Loucy (cell line): ENCODE data around the gene ERG28.

ENCODE experiments used
- H2AFZ ChIP-seq: fragments of 200-600 bp; sonication (generic); 2 replicates; pipeline ENCODE4 v1.6.0; 2016; ENCODE audit warnings: antibody characterized with exemption, mild to moderate bottlenecking, low read length, moderate library complexity
- H3F3A ChIP-seq: fragments of 200-600 bp; 2 replicates; pipeline ENCODE4 v1.6.0; 2016; ENCODE audit warnings: antibody characterized with exemption, low read depth, mild to moderate bottlenecking
- H3K27me3 ChIP-seq: fragments of 200-600 bp; sonication (generic); 2 replicates; pipeline ENCODE4 v1.6.1; 2014; ENCODE audit warnings: low read length, mild to moderate bottlenecking; ENCODE audit not compliant: insufficient read depth, poor library complexity, severe bottlenecking
- H3K36me3 ChIP-seq: fragments of 200-600 bp; sonication (generic); 2 replicates; pipeline ENCODE4 v1.6.1; 2016; ENCODE audit warnings: low read length; ENCODE audit not compliant: insufficient read depth
- H3K4me1 ChIP-seq: fragments of 200-600 bp; sonication (generic); 2 replicates; pipeline ENCODE4 v1.5.1; 2014; ENCODE audit warnings: low read length, mild to moderate bottlenecking; ENCODE audit not compliant: insufficient read depth, poor library complexity, severe bottlenecking
- H3K4me2 ChIP-seq: fragments of 200-600 bp; sonication (generic); 2 replicates; pipeline ENCODE4 v1.6.0; 2014; ENCODE audit warnings: antibody characterized with exemption, low read length, low read depth, mild to moderate bottlenecking; ENCODE audit not compliant: poor library complexity, severe bottlenecking
- H3K4me3 ChIP-seq: fragments of 200-600 bp; sonication (generic); 2 replicates; pipeline ENCODE4 v1.5.1; 2014; ENCODE audit warnings: low read length, mild to moderate bottlenecking, mixed read lengths; ENCODE audit not compliant: poor library complexity, severe bottlenecking
- H3K79me2 ChIP-seq: fragments of 200-600 bp; sonication (generic); 2 replicates; pipeline ENCODE4 v1.6.1; 2014; ENCODE audit warnings: low read length; ENCODE audit not compliant: insufficient read depth
- H3K9ac ChIP-seq: fragments of 200-600 bp; sonication (generic); 2 replicates; pipeline ENCODE4 v1.6.0; 2014; ENCODE audit warnings: mild to moderate bottlenecking, low read depth, low read length, moderate library complexity; ENCODE audit not compliant: poor library complexity, severe bottlenecking
- H3K9me2 ChIP-seq: fragments of 200-600 bp; sonication (generic); replicated peaks from 2 replicates; pipeline ENCODE4 v1.6.1; 2016; ENCODE audit warnings: low read depth, low read length, mixed read lengths
- H3K9me3 ChIP-seq: fragments of 200-600 bp; sonication (generic); 2 replicates; pipeline ENCODE4 v1.6.1; 2014; ENCODE audit warnings: mild to moderate bottlenecking, antibody characterized with exemption, low read length, low read depth; ENCODE audit not compliant: insufficient read depth
- H4K20me1 ChIP-seq: fragments of 200-600 bp; sonication (generic); 2 replicates; pipeline ENCODE4 v1.6.0; 2014; ENCODE audit warnings: antibody characterized with exemption, low read length, mild to moderate bottlenecking; ENCODE audit not compliant: insufficient read depth, poor library complexity, severe bottlenecking
- EZH2phosphoT487 ChIP-seq: fragments of 200-600 bp; IDR thresholded peaks from 2 replicates; pipeline ENCODE4 v1.6.1; 2018; ENCODE audit warnings: antibody characterized with exemption, mild to moderate bottlenecking, moderate library complexity, borderline replicate concordance
- TF ChIP-seq, protein P1 (sequence below): fragments of 200-600 bp; sonication (generic); conservative IDR thresholded peaks from 2 replicates; pipeline ENCODE4 v1.5.1; 2014; ENCODE audit warnings: mild to moderate bottlenecking, antibody characterized with exemption, low read length

The ERG28 gene

DNA sequence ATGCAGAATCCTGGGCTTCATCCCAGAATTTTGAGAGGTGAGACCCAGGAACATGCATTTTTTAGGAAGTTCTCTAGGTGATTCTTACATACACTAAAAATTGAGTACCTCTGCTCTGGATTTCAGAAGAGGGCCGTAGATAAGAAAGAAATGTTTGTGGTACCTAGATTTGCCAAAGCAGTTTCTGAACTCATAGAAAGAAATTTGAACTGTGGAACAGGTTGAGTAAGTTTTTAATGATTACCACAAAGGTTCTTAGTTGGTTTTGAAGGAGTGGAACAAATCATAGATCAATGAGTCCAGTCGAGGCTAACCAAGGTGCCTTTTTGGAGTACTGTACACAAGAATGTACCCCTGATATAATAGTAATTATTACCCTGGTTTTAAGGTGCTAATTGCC lies 25.2 kb upstream of the ERG28 start:
- H3K4me3 ChIP-seq, result no peak overlapping the region
- peaks cover 51% of the 10 kb centered on the region for H3K36me3 ChIP-seq
- H3K9me2 ChIP-seq, result no peaks in the 10 kb centered on the region
- no peaks in the 10 kb centered on the region for H3K27me3 ChIP-seq
- H4K20me1 ChIP-seq, result no peaks in the 10 kb centered on the region
- no peaks in the 10 kb centered on the region for H3K79me2 ChIP-seq
- H3K4me2 ChIP-seq, result no peak overlapping the region
- no peak for TF ChIP-seq EZH2phosphoT487
- TF ChIP-seq, protein P1, sequence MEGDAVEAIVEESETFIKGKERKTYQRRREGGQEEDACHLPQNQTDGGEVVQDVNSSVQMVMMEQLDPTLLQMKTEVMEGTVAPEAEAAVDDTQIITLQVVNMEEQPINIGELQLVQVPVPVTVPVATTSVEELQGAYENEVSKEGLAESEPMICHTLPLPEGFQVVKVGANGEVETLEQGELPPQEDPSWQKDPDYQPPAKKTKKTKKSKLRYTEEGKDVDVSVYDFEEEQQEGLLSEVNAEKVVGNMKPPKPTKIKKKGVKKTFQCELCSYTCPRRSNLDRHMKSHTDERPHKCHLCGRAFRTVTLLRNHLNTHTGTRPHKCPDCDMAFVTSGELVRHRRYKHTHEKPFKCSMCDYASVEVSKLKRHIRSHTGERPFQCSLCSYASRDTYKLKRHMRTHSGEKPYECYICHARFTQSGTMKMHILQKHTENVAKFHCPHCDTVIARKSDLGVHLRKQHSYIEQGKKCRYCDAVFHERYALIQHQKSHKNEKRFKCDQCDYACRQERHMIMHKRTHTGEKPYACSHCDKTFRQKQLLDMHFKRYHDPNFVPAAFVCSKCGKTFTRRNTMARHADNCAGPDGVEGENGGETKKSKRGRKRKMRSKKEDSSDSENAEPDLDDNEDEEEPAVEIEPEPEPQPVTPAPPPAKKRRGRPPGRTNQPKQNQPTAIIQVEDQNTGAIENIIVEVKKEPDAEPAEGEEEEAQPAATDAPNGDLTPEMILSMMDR, result no peak
- H3F3A ChIP-seq, result no peaks in the 10 kb centered on the region
- no peak overlapping the region for H3K9ac ChIP-seq
- no peaks in the 10 kb centered on the region for H3K9me3 ChIP-seq
- no peak overlapping the region for H2AFZ ChIP-seq
- H3K4me1 ChIP-seq, result no peaks in the 10 kb centered on the region

DNA sequence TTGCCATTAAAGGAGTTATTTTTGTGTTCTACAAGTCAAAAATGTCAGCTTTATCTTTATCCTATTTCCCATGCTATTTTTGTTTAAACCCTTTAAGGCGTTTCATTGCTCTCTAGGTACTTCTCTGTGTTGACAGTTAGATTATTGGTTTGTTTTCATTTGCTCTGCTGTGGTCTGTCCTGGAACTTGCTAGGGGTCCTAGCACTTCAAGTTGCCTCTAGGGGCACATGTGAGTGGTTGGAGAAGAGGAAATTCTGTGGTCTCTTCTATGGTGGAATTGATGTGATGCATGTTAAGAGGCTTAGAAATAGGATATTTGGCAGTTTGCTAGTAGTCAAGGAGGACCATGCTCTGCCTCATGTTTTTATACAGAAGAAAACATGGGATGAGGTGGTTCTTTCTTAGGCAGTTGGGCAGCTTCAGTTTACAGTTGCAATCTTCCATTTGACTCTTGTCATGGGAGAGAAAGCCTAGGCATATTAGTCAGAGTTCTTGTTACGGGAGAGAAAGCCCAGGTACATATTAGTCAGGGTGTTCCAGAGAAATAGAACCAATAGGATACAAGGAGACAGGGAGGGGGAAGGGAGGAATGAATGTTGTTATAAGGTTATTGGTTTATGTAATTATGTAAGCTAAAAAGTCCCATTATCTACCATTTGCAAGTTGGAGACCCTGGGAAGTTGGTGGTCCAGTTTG lies 14.7 kb upstream of the ERG28 start:
- Histone ChIP-seq H3K9ac (no peak overlapping the region), H3K4me1 (peaks cover 9% of the 10 kb centered on the region), H3K79me2 (peaks cover 17% of the 10 kb centered on the region), H3K4me2 (peak overlapping the region; percentile 36), H3K27me3 (no peaks in the 10 kb centered on the region), H3K9me2 (no peaks in the 10 kb centered on the region), H4K20me1 (no peaks in the 10 kb centered on the region), H3K36me3 (peaks cover 27% of the 10 kb centered on the region; the same call in 1 of the 2 replicates), H3K4me3 (no peak overlapping the region), H3K9me3 (no peaks in the 10 kb centered on the region), H2AFZ (no peak overlapping the region), H3F3A (no peaks in the 10 kb centered on the region)
- no peak for TF ChIP-seq EZH2phosphoT487
- TF ChIP-seq, protein P1, result peak; percentile 76

DNA sequence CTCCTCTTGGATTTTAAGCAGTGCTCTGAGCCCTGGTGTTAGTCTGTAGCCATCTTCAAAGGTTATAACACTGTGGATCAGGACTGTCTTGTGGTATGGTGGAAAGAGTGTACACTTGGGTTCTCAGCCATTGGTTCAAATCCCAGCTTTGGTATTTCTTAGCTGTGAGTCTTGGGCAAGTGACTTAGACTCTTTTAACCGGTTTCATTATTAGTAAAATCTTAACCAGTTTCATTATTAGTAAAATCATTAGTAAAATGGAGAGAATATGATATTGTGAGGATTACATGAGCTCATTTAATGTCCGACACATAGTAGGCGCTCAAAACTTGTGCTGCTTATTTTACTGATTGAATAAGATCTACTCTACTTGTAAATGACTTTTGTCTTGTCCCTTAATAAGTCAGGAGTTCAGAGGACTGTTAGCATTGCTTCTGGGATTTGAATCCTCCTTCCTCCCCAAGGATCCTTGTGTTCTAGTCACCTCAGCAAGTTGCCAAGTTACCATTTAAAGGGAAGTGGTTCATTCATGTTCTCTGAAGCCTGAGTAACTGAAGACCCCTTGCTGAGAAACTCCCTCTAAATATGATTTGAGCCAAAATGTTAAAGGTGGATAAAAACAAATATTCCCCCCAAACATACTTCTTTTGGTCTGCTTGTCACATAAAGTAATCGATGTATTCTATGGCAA lies 12.8 kb upstream of the ERG28 start:
- no peaks in the 10 kb centered on the region for H3K9me3 ChIP-seq
- peaks cover 17% of the 10 kb centered on the region for H3K79me2 ChIP-seq
- H3K9ac ChIP-seq, result no peak overlapping the region
- no peaks in the 10 kb centered on the region for H3K27me3 ChIP-seq
- no peaks in the 10 kb centered on the region for H3K9me2 ChIP-seq
- H3F3A ChIP-seq, result no peaks in the 10 kb centered on the region
- H3K36me3 ChIP-seq, result peaks cover 40% of the 10 kb centered on the region; the same call in 1 of the 2 replicates
- TF ChIP-seq, protein P1, result no peak
- TF ChIP-seq EZH2phosphoT487, result no peak
- no peak overlapping the region for H3K4me2 ChIP-seq
- no peak overlapping the region for H2AFZ ChIP-seq
- H3K4me3 ChIP-seq, result no peak overlapping the region
- H4K20me1 ChIP-seq, result no peaks in the 10 kb centered on the region
- H3K4me1 ChIP-seq, result peaks cover 9% of the 10 kb centered on the region
